ENCODE results near the gene CPSF7.

DNA sequence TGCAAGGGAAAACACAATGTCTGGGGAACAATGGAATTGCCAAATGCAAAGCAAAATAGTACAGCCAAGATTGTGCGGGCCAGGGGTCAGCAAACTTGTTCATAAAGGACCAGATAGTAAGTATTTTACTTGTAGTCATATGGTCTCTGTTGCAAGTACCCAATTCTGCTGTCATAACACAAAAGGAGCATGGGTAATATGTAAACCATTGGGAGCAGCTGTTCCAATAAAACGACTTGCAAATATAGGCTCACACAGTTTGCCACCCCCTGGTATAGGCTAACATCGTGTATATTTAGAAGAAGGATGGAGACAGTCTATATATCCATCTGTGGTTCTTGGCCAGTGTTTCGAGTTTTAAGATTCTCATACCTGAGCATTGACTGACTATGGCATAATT lies 15.7 kb upstream of the CPSF7 start:
- no peak for TF ChIP-seq GATA2 (IDR thresholded peaks at IDR 0.05; ENCODE audit: low read depth, low read length)
- TF ChIP-seq GATA3 (IDR thresholded peaks at IDR 0.05; ENCODE audit: low read depth, low read length) = no peak

Data from SH-SY5Y (cell line).